ENCODE data around the gene MCC.
A peak's percentile ranks its signal among the peaks of the same experiment; 100 is the strongest.

Gene MCC

GRCh38 chr5:113000466-113000865 is 487.8 kb downstream of the MCC start:
- no peak for DNase-seq (ENCODE audit: low spot score)
- no peak for TF ChIP-seq CTCF (IDR thresholded peaks at IDR 0.05; ENCODE audit: borderline replicate concordance, control extremely low read depth, extremely low read depth, insufficient read depth, missing control alignments)
- in situ Hi-C loops (cut with MboI; ENCODE audit: low sequenced_read_pairs, unreplicated experiment), result no loop called here

GRCh38 chr5:112998296-112998695 is 490.0 kb downstream of the MCC start:
- TF ChIP-seq CTCF (IDR thresholded peaks at IDR 0.05; ENCODE audit: borderline replicate concordance, control extremely low read depth, extremely low read depth, insufficient read depth, missing control alignments), result no peak

GRCh38 chr5:112996830-112997374 is 491.4 kb downstream of the MCC start:
- DNase-seq (ENCODE audit: low spot score), result no peak
- no peak for TF ChIP-seq CTCF (IDR thresholded peaks at IDR 0.05; ENCODE audit: borderline replicate concordance, control extremely low read depth, extremely low read depth, insufficient read depth, missing control alignments)
- in situ Hi-C loops (cut with MboI; ENCODE audit: low sequenced_read_pairs, unreplicated experiment), result loop anchor here (25.0 kb wide), 1 partner anchor 515 kb away; the partner anchor contains the start of gene YTHDC2

More at GRCh38 chr5:112998296-112998695, 490.0 kb downstream of the MCC start:
- no peak for DNase-seq (ENCODE audit: low spot score)
- in situ Hi-C loops (cut with MboI; ENCODE audit: low sequenced_read_pairs, unreplicated experiment), result loop anchor here (25.0 kb wide), 1 partner anchor 514 kb away; the partner anchor contains the start of gene YTHDC2

- peak; percentile 55 for DNase-seq (ENCODE audit: low spot score)
- in situ Hi-C loops (cut with MboI; ENCODE audit: low sequenced_read_pairs, unreplicated experiment), result loop anchor here (25.0 kb wide), 1 partner anchor 516 kb away; the partner anchor contains the start of gene YTHDC2
- TF ChIP-seq CTCF (IDR thresholded peaks at IDR 0.05; ENCODE audit: borderline replicate concordance, control extremely low read depth, extremely low read depth, insufficient read depth, missing control alignments), result peak; percentile 86
Measured at GRCh38 chr5:112995764-112996618, 492.3 kb downstream of the MCC start.

GRCh38 chr5:112986224-112986623 is 502.0 kb downstream of the MCC start:
- in situ Hi-C loops (cut with MboI; ENCODE audit: low sequenced_read_pairs, unreplicated experiment), result loop anchor here (25.0 kb wide), 1 partner anchor 526 kb away; the partner anchor contains the start of gene YTHDC2
- TF ChIP-seq CTCF (IDR thresholded peaks at IDR 0.05; ENCODE audit: borderline replicate concordance, control extremely low read depth, extremely low read depth, insufficient read depth, missing control alignments), result no peak
- no peak for DNase-seq (ENCODE audit: low spot score)

- TF ChIP-seq CTCF (IDR thresholded peaks at IDR 0.05; ENCODE audit: borderline replicate concordance, control extremely low read depth, extremely low read depth, insufficient read depth, missing control alignments), result no peak
- no peak for DNase-seq (ENCODE audit: low spot score)
- in situ Hi-C loops (cut with MboI; ENCODE audit: low sequenced_read_pairs, unreplicated experiment), result loop anchor here (25.0 kb wide), 1 partner anchor 529 kb away; the partner anchor contains the start of gene YTHDC2
Measured at GRCh38 chr5:112983363-112983762, 504.9 kb downstream of the MCC start.

Measured in GM13976 (cell line).